NCI-H2196 treated with DMSO at 0.1 percent for 48 hours (cell line): ENCODE data around the gene GSTO1.
"Not testable (repeated sequence)": the region's sequence is repeated elsewhere in the genome, so short reads cannot be mapped to it uniquely, and the experiment has no call there.

Experiments used
- DNase-seq: peaks from one replicate; lab custom pipeline; 2025; ENCODE audit not compliant: unreplicated experiment; lab: John Stamatoyannopoulos, UW

Gene GSTO1

DNA sequence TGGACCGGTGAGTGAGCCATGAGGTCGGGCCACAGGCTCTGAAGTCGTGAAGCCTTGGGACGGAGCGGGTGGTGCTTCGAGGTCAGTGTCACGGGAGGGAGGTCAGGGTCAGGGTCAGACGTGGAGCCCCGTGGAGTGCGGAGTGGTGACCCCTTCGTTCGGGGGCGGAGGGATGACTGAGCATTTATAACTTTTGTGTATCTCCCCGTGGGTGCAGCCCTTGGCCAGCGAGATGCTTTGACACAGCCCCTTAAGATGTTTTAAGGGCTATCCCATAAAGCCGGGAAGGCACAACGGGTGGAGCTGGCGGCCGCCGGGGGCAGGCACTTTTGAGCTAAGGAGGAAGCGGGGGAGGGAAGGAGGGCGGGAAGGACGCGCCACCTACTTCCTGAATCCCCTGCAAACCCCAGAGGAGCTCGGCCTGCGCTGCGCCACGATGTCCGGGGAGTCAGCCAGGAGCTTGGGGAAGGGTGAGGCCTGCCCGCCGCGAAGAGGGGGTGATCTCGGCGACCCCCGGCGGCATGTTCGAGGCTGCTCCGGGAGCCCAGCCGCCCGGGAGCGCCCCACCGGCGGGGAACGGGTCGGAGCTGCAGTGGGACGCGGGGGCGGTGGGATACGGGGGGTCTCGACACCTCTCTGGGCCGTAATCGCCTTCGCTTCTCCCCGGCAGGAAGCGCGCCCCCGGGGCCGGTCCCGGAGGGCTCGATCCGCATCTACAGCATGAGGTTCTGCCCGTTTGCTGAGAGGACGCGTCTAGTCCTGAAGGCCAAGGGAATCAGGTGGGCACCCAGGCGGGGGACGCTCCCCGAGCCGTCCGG is at the start of gene GSTO1:
Gene GSTO1 (plus strand): TSS at position 400 of the 818 bp plus-strand sequence. CDS start 37 bp downstream, at position 437.
- DNase-seq, result peak; percentile 20

DNA sequence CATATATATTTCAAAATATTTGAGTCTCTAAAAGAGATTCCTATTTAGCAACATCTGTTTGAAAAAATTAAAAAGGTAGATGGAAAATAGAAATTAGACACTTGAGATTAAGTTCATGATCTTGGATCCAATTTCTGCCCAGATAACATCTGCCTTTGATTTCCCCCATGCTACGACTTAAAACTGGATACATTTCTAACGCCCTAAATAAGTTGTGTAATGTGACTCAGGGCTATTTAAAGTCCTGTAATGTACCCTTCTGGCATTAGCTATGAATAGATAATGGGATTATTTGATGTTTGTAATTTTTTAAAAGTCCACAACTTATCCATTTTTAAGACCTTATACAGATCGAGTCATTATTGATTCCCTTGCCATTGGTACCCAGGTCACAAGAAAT is 46.0 kb upstream of the GSTO1 start:
- no peak for DNase-seq

DNA sequence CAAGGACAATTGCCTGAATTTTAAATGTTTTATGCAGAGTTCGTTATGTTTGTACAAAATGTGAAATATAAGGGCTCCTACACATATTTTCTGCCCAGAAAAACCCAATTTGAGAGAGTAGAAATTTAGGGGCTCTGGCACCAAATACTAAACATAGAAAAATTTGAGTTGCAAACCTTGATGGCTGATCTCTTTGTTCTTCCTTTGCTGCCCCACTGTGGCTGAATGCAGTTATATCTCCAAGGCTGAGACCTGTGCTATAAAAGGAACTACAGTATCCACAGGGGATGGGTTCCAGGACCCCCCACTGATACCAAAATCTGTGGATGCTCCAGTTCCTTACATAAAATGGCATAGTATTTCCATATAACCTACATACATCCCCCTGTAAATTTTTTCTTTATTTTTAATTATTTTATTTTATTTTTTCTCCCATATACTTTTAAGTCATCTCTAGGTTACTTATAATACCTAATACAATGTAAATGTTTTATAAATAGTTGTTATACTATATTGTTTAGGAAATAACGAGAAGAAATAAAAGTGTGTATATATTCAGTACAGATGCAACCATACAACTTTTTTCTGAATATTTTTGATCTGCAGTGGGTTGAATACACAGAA is 45.0 kb upstream of the GSTO1 start:
- DNase-seq, result peak; percentile 10

DNA sequence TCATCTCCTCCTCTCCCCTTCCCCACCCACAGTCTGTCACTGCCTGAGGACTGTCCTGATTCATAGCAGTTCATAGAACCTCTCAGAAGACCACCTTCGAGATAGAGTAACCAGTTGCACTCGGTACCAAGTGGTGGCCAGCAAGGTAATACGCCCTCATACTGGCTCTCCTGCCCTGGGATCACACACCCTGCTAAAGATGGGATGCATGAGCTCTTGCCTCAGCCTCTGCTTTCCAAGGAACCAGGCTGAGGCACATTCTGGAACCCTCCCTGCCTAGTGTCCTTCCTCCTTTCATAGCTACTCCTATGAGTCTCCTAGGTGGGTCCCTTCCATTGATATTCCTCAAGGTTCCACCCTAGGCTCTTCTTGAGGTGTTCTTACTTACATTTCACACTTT is 38.1 kb upstream of the GSTO1 start:
- DNase-seq, result no peak

DNA sequence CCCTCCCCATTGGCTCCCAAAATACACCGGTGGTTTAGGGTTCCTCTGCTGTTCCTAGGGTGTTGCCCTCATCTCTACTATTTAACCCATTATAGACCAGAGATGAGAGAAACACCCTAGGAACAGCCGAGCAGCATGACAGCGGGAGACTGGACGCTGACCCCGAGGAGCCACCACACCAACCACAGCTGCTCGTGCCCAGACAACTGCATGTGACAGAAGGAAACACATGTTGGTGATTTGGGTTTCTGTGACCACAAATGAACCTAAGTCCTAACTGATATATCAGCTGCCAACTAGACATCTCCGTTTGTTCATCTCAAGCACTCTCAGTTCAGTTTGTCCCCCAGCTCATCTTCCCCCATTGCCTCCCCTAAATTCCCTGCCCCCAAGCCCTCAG is 35.9 kb upstream of the GSTO1 start:
- no peak for DNase-seq

DNA sequence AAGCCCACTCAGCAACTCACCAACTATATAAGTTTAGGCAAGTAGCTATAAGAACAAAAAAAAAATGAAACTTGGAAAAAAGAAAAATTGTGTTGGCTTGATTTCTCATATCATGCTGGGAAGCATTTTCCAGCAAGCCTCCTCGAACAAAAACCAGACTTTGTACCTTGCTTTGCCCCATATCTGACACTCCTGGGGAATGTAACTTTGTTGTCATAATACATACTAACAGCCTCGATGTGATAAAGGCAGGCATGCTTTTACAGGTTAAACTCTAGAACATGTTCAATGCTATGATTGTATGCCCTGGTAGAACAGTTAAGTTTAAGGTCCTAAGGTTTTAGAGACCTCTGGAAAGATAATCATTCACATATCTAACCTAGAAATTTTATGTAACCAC is 34.2 kb upstream of the GSTO1 start:
- DNase-seq, result no peak

DNA sequence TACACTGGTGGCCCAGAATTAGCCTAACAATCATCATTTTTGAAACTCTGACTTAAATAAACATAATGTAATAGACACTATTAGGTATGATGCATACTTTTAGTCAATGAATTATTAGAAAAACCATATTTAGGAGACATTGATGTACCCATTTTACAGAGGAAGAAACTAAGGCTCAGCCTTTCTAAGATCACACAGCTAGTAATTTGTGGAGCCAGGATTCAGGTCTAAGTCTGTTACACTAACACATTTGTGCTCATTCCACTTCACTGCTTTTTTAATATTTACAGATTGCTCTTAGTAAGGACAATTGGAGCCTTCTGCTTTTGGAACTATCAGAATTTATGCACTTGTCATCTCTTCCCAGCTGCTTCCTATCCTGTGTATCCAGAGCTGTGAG is 31.4 kb upstream of the GSTO1 start:
- no peak for DNase-seq

DNA sequence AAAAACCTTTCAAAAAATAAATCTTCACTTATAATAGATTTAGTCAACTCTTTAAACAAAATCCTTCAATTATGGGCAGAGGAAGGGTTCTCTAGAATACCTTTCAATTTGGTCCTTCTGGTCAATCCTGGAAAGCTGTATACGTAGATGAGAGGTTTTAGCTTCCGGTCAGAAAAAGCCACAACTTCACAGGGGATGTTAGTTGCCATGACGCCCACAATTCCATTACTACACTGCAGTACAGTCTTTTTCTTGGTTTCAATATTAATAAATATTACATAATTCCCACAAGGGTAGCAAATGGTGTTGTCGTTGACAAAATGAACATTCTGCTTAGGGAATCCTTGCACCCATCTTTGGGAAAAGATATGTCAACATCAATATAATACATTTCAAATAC is 24.2 kb upstream of the GSTO1 start:
- DNase-seq, result no peak

DNA sequence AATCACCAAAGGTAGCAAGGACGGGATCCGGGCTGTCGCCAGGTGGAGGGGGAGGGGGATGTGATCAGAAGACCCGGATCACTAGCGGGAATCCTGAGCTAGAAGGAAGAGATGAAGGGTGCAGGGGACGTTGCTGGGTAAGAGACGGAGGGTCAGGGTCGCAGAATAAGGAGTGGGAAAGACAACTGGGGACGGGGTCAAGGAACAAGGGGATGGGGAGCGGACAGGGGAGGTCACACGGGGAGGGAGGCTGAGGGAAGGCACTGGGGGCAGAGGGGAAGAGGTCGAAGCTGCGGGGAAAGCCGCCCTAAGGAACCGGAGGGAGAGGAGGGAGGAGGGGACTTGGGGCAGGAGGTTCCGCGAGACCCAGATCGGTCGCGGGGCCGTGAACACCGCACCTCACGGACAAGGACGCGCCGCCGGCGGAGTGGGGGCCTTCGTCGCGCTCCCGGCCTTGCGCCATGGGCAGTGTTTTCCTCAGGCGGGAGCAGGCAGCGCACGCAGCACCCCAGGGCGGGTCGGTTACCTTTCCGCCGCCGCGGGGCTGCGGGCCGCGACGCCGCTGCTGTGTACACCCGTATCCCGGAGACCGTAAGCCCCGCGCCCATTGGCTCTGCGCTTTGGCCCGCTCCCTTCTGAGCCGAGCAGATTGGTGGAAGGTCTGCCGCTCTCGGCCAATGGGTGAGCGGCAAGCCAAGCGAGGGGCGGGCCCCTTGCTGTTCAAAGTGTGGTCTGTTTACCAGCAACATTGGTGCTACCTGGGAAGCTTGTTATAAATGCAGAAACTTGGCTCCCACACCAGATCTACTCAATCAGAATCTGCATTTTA is 22.7 kb upstream of the GSTO1 start, which contains the start of gene CFAP43:
Gene CFAP43 (minus strand): TSS at position 581 of the 829 bp plus-strand sequence. CDS start 118 bp downstream, at position 463.
- peak; percentile 76 for DNase-seq

DNA sequence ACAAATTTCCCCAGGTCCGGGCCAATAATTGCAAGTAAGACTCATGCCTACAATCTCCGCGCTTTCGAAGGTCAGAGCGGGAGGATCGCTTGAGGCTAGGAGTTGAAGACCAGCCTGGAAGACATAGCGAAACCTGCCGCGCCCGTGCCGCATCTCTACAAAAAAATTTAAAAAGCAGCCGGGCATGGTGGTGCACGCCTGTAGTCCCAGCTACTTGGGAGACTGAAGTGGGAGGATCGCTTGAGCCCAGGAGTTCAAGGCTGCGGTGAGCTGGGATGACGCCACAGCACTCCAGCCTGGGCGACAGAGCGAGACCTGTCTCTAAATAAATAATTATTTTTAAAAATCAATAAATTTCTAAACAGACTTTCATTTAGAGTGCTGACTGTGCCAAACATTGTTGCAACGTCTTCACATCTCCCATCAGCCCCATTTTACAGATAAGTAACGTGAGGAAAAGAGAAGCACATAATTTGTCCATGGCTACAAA is 22.0 kb upstream of the GSTO1 start:
- DNase-seq, result no peak

DNA sequence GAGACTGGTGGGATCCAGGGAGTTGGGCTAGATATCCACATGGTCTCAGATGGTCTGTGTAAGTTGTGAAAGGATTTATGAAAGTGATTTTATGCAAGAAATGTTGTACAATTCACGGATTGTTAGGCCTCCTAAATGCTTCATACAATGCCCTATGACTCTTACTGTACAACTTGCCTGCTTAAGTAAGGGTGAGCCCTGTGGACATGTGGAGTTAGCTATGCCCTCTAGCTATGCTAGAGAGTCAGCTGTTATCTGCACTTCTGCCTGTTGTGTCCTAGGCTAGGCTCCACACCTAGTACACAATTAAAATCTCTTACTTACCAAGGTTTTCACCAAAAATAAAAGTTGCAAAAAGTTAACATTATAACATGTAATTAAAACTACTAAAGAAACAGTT is 20.9 kb upstream of the GSTO1 start:
- no peak for DNase-seq

DNA sequence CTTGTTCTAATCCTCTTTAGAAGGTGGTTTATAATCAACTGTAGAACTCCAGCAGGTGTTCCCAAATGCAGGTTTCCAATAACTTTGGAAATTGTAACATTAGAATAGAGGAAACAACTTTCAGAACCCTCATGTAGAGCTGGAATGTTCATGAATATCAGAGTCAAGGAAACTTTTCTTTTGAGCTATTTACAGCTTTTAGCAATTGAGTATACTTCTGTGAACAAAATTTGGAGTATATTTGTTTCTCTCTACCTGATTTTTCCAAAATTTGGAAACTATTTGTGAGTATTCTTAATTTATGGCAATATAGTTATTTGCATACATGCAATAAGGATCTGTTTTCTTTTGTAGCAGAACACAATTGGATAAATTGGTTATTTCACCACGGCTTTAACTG is 19.8 kb upstream of the GSTO1 start:
- no peak for DNase-seq

DNA sequence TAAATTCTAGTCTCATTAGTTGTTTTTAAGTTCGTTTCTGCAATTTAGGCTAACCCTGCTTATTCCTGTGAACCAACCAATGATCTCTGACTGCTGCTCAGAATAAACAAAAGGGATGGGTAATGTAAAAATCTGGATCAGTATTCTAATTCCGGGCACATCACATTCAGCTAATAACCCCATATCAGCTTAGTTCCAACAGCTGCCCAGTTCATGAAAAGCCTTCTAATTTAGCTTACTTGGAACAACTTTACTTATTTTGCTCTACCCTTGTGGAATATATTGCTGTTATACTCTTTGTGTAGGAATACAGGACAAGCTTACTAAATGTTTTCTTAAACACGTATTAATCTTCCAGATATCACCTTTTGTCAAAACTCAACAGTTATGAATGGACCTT is 18.9 kb upstream of the GSTO1 start:
- no peak for DNase-seq

DNA sequence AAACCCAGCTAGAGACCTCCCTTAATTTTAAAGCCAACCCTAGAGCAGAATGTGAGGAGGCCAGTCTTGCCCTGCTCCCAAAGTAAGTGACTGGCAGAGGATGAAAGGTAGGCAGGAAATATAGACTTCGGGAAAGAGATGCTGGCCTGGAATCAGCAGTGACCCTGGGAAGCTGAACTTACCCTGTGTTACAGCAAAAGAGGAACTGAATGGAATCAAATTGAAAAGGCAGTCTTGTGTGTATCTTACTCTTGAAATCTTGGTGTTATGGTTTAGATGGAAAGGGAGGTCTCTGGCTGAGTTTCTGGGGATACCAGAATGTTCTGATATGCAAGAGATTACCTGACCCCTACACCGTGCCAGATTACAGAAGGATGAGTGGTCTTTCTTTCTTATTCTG is 14.6 kb upstream of the GSTO1 start:
- no peak for DNase-seq

DNA sequence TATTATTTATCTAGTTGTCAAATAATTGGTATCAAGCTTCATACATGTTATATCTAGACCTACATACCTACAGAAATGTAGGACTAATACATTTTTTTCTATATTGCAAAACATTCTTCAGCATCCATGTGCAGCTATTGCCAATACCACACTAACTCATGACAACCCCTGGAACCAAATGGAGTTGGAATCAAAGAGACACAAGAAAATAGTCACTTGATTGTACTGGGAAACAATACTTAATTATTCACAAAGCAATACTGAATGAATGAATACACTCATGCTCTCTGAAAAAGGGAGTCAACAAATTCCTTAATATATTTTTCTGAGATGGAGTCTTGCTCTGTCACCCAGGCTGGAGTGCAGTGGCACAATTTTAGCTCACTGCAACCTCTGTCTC is 12.1 kb upstream of the GSTO1 start:
- DNase-seq, result no peak

DNA sequence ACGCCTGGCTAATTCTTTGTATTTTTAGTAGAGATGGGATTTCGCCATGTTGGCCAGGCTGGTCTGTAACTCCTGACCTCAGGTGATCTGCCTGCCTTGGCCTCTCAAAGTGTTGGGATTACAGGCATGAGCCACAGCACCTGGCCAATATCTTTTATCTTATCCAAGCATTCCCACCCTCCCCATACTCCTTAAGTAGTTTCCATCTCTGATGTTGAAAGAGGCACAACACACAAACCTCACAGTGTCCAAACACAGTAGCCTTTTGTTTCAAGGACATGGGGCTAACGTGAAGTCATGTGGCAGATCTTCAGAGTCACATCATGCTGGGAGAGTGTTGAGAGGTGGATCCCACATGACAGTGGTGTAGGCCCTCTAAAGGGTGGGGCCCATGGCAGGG is 11.7 kb upstream of the GSTO1 start:
- DNase-seq, result not testable (repeated sequence)

DNA sequence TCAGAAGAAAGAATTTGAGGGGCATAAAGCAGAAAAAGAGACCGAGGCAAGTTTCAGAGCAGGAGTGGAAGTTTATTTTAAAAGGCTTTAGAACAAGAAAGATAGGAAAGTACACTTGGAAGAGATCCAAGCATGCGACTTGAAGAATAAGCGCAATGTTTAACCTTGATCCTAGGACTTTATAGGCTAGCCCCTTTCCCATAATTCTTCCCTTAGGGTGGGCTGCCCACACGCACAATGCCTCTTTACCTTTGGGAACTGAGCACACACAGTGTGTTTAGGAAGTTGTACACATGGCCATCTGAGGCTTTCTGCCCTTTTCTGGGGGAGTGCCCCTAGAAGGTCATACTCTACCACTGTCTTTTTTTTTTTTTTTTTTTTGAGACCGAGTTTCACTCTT is 11.2 kb upstream of the GSTO1 start:
- DNase-seq, result no peak

DNA sequence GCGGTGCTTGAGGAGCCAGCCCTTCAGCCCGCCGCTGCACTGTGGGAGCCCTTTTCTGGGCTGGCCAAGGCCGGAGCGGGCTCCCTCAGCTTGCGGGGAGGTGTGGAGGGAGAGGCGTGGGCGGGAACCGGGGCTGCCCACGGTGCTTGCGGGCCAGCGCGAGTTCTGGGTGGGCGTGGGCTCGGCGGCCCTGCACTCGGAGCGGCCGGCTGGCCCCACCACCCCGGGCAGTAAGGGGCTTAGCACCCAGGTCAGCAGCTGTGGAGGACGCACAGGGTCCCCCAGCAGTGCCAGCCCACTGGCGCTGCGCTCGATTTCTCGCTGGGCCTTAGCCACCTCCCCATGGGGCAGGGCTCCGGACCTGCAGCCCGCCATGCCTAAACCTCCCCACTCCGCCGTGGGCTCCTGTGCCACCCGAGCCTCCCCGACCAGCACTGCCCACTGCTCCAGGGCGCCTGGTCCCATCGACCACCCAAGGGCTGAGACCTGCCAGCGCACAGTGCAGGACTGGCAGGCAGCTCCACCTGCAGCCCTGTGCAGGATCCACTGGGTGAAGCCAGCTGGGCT is 9.5 kb upstream of the GSTO1 start:
- no peak for DNase-seq

DNA sequence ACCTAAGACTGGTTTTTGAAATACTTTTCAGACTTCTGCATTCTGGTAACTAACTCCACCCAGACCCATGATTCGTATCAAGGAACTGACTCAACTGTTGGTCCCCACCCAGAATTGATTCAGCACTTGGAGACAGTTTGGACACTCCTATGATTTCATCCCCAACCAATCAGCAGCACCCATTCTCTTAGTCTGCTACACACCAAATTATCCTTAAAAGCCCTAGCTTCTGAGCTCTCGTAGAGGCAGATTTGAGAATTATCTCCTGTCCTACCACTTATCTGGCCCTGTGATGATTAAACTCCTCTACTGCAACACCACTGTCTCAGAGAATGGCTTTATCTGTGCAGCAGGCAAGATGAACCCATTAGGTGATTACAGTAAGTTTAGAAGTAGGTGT is 7.7 kb upstream of the GSTO1 start:
- DNase-seq, result no peak

DNA sequence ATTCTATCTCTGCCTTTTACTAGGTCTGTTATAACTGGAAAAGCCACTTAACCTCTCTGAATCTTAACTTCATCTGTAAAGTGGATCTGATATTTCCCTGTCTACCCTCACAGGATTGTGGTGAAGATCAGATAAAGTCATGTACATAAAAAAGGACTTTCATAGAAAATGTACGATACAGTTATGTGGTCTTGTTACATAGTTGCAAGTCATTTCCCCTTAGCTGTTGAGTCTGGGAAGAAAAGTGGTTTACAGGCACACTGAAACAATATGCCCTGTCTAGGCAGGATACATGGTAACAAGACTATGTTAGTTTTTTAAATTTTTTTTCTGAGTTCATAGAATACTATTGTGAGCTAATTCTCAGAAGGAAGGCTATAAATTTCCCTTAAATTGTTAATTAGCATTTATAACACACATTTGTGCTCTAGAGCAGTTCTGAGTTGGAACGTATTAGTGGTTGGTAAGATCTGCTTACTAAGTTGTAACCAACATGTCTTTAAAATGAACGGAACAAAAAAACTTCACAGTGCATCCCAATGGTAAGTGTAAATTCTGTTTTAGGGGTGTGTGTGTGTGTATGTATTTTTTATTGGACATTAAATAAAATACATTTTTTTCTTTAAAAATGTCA is 7.1 kb upstream of the GSTO1 start:
- DNase-seq, result no peak

DNA sequence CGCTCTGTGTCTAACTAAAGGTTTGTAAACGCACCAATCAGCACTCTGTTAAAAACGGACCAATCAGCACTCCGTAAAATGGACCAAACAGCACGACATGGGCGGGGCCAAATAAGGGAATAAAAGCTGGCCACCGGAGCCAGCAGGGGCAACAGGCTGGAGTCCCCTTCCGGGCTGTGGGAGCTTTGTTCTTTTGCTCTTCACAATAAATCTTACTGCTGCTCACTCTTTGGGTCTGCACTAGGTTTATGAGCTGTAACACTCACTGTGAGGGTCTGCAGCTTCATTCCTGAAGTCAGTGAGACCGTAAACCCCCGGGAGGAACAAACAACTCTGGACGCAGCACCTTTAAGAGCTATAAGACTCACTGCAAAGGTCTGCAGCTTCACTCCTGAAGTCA is 5.8 kb upstream of the GSTO1 start:
- DNase-seq, result not testable (repeated sequence)
